Urinary bladder (tissue), 4 donors: ENCODE results near the gene BID. TPM values are rescaled to one million over a fixed set of nuclear protein-coding genes. Genes with fewer than 3 reads are reported as not detected.

Experiments used
- DNase-seq: peaks from one replicate; pipeline ENCODE4 v3.0.0-alpha.2; 2015; ENCODE audit errors: extremely low spot score
- H3K27ac ChIP-seq: one replicate; pipeline ENCODE4 v1.5.1; 2013; ENCODE audit warnings: low read depth, mild to moderate bottlenecking, moderate library complexity
- H3K36me3 ChIP-seq: one replicate; pipeline ENCODE4 v1.6.1; 2013; ENCODE audit warnings: mild to moderate bottlenecking, moderate library complexity; ENCODE audit not compliant: insufficient read depth
- H3K4me1 ChIP-seq: one replicate; pipeline ENCODE4 v1.6.1; 2013; ENCODE audit warnings: mild to moderate bottlenecking, moderate library complexity; ENCODE audit not compliant: insufficient read depth
- H3K4me3 ChIP-seq: one replicate; pipeline ENCODE4 v1.5.1; 2013; ENCODE audit warnings: low read depth, low read length
- WGBS: extraction: QIAGEN DNeasy Blood & Tissue Kit; methylation state at CpG from one replicate; pipeline ENCODE4 v1.1.7; 2013; 5-methylcytosine and 5-hydroxymethylcytosine counted together
- polyA plus RNA-seq: library from polyadenylated mRNA; stranded (reverse); fragments of 200-250 nt; gene quantifications from one replicate; pipeline ENCODE4 v1.2.3, GENCODE V29; 2013
- total RNA-seq: library from RNA; depleted of rRNA; stranded (reverse); fragments of >200 nt; gene quantifications from one replicate; pipeline ENCODE4 v1.2.3, GENCODE V29; 2014
- donor health status: healthy with polysubstance abuse.
- donor health status: healthy.

Gene BID
- total and polyA plus RNA-seq, 2 donors, result 19.7 to 32.5 TPM

GRCh38 chr22:17783773-17784480, 9.7 kb upstream of the BID start:
- H3K4me3 ChIP-seq, result no peak overlapping the region
- DNase-seq, result no peak
- no peak overlapping the region for H3K27ac ChIP-seq
- H3K4me1 ChIP-seq, result no peaks in the 10 kb centered on the region
- no peaks in the 10 kb centered on the region for H3K36me3 ChIP-seq
- 76% methylated on average over 18 of the region's 18 CpGs for WGBS

- Histone ChIP-seq H3K27ac (no peak overlapping the region), H3K4me1 (no peaks in the 10 kb centered on the region), H3K4me3 (no peak overlapping the region), H3K36me3 (no peaks in the 10 kb centered on the region)
- WGBS, result 33% methylated on average over 9 of the region's 9 CpGs
- no peak for DNase-seq
Measured at GRCh38 chr22:17783312-17783711, 9.0 kb upstream of the BID start.

GRCh38 chr22:17782621-17783020, 8.4 kb upstream of the BID start:
- H3K4me3 ChIP-seq, result no peak overlapping the region
- no peaks in the 10 kb centered on the region for H3K4me1 ChIP-seq
- no peak overlapping the region for H3K27ac ChIP-seq
- H3K36me3 ChIP-seq, result no peaks in the 10 kb centered on the region
- DNase-seq, result no peak
- WGBS, result 94% methylated on average over 13 of the region's 13 CpGs

- no peak for DNase-seq
- no peak overlapping the region for H3K4me3 ChIP-seq
- H3K27ac ChIP-seq, result no peak overlapping the region
- no peaks in the 10 kb centered on the region for H3K36me3 ChIP-seq
- WGBS, result 80% methylated on average over 13 of the region's 13 CpGs
- no peaks in the 10 kb centered on the region for H3K4me1 ChIP-seq
Measured at GRCh38 chr22:17782158-17782557, 7.9 kb upstream of the BID start.

- H3K4me1 ChIP-seq, result no peaks in the 10 kb centered on the region
- H3K36me3 ChIP-seq, result no peaks in the 10 kb centered on the region
- H3K27ac ChIP-seq, result no peak overlapping the region
- no peak for DNase-seq
- 49% methylated on average over 12 of the region's 12 CpGs for WGBS
- H3K4me3 ChIP-seq, result no peak overlapping the region
Measured at GRCh38 chr22:17781319-17782031, 7.2 kb upstream of the BID start.

- no peaks in the 10 kb centered on the region for H3K4me1 ChIP-seq
- WGBS, result 86% methylated on average over 10 of the region's 10 CpGs
- H3K36me3 ChIP-seq, result no peaks in the 10 kb centered on the region
- no peak for DNase-seq
- H3K4me3 ChIP-seq, result no peak overlapping the region
- no peak overlapping the region for H3K27ac ChIP-seq
Measured at GRCh38 chr22:17780741-17781318, 6.6 kb upstream of the BID start.

- DNase-seq, result no peak
- Histone ChIP-seq H3K4me3 (no peak overlapping the region), H3K36me3 (no peaks in the 10 kb centered on the region), H3K4me1 (no peaks in the 10 kb centered on the region), H3K27ac (no peak overlapping the region)
- WGBS, result 80% methylated on average over 19 of the region's 19 CpGs
Measured at GRCh38 chr22:17780116-17780740, 6.0 kb upstream of the BID start.

GRCh38 chr22:17779286-17780115, 5.2 kb upstream of the BID start:
- no peak for DNase-seq
- 83% methylated on average over 27 of the region's 27 CpGs for WGBS
- Histone ChIP-seq H3K4me1 (no peaks in the 10 kb centered on the region), H3K4me3 (no peak overlapping the region), H3K27ac (no peak overlapping the region), H3K36me3 (no peaks in the 10 kb centered on the region)

- no peak for DNase-seq
- no peaks in the 10 kb centered on the region for H3K4me1 ChIP-seq
- no peak overlapping the region for H3K27ac ChIP-seq
- H3K36me3 ChIP-seq, result no peaks in the 10 kb centered on the region
- 95% methylated on average over 23 of the region's 23 CpGs for WGBS
- no peak overlapping the region for H3K4me3 ChIP-seq
Measured at GRCh38 chr22:17778412-17778976, 4.2 kb upstream of the BID start.

GRCh38 chr22:17777717-17778044, 3.4 kb upstream of the BID start:
- no peak overlapping the region for H3K27ac ChIP-seq

GRCh38 chr22:17777005-17777716, 2.9 kb upstream of the BID start:
- H3K4me1 ChIP-seq, result no peaks in the 10 kb centered on the region
- no peaks in the 10 kb centered on the region for H3K36me3 ChIP-seq
- DNase-seq, result no peak
- WGBS, result 77% methylated on average over 27 of the region's 27 CpGs
- no peak overlapping the region for H3K4me3 ChIP-seq
- peak overlapping the region; percentile 24 for H3K27ac ChIP-seq

More at GRCh38 chr22:17777717-17778044, 3.4 kb upstream of the BID start:
- H3K36me3 ChIP-seq, result no peaks in the 10 kb centered on the region
- H3K4me1 ChIP-seq, result no peaks in the 10 kb centered on the region
- H3K4me3 ChIP-seq, result no peak overlapping the region
- 77% methylated on average over 6 of the region's 6 CpGs for WGBS
- DNase-seq, result no peak

GRCh38 chr22:17775781-17776465, 1.7 kb upstream of the BID start:
- Histone ChIP-seq H3K27ac (no peak overlapping the region), H3K36me3 (no peaks in the 10 kb centered on the region), H3K4me1 (no peaks in the 10 kb centered on the region), H3K4me3 (no peak overlapping the region)
- 88% methylated on average over 10 of the region's 10 CpGs for WGBS
- DNase-seq, result no peak
